Left lobe of liver (tissue), 2 donors: Measurements from ENCODE around the gene DHCR7. TPM values are rescaled to one million over a fixed set of nuclear protein-coding genes. Genes with fewer than 3 reads are reported as not detected.

Experiments used
- ATAC-seq: fragments of 200-7000 bp; cut with Tn5 transposase; one replicate; pipeline ENCODE4 v1.9.1; 2020; ENCODE audit warnings: mild to moderate bottlenecking, moderate library complexity
- DNase-seq: peaks from one replicate; pipeline ENCODE4 v3.0.0-alpha.2; 2020; ENCODE audit warnings: low spot score
- total RNA-seq: library from RNA; stranded (reverse); gene quantifications from one replicate; pipeline ENCODE4 v1.2.1, GENCODE V29; 2021
- donor health status: DM: no; HTN: no; CAD: no; lungs with moderate emphysema.
- donor health status: DM: no; HTN: yes; CAD: no.

DHCR7 gene
- total RNA-seq, 1 donor from 2014 or later = 136 TPM

- ATAC-seq (no peak), DNase-seq (no peak)
Observed at GRCh38 chr11:71478528-71478840, 30.3 kb upstream of the DHCR7 start.

GRCh38 chr11:71477641-71478527, 29.7 kb upstream of the DHCR7 start:
- ATAC-seq (no peak), DNase-seq (no peak)

- DNase-seq (no peak), ATAC-seq (no peak)
Observed at GRCh38 chr11:71476926-71477640, 28.9 kb upstream of the DHCR7 start.

GRCh38 chr11:71476031-71476430, 27.8 kb upstream of the DHCR7 start:
- DNase-seq (no peak), ATAC-seq (no peak)

- DNase-seq = no peak
- ATAC-seq = no peak
Observed at GRCh38 chr11:71474771-71475483, 26.7 kb upstream of the DHCR7 start.

- no peak for DNase-seq
Observed at GRCh38 chr11:71474141-71474770, 26.1 kb upstream of the DHCR7 start.

GRCh38 chr11:71473793-71474080, 25.5 kb upstream of the DHCR7 start:
- no peak for DNase-seq
- no peak for ATAC-seq

More at GRCh38 chr11:71474141-71474770, 26.1 kb upstream of the DHCR7 start:
- ATAC-seq = no peak

GRCh38 chr11:71472941-71473792, 25.0 kb upstream of the DHCR7 start:
- ATAC-seq (no peak), DNase-seq (no peak)

- ATAC-seq = no peak
- DNase-seq = no peak
Observed at GRCh38 chr11:71472357-71472885, 24.2 kb upstream of the DHCR7 start.

GRCh38 chr11:71470946-71471345, 22.8 kb upstream of the DHCR7 start:
- ATAC-seq (no peak), DNase-seq (no peak)

- DNase-seq = no peak
- ATAC-seq = no peak
Observed at GRCh38 chr11:71467164-71467563, 19.0 kb upstream of the DHCR7 start.

GRCh38 chr11:71466358-71466757, 18.2 kb upstream of the DHCR7 start:
- DNase-seq (no peak), ATAC-seq (no peak)

- no peak for DNase-seq
- ATAC-seq = no peak
Observed at GRCh38 chr11:71465054-71465453, 16.9 kb upstream of the DHCR7 start.

- ATAC-seq (no peak), DNase-seq (no peak)
Observed at GRCh38 chr11:71463331-71464211, 15.4 kb upstream of the DHCR7 start.

GRCh38 chr11:71462726-71463125, 14.5 kb upstream of the DHCR7 start:
- ATAC-seq (no peak), DNase-seq (no peak)

- ATAC-seq (no peak), DNase-seq (no peak)
Observed at GRCh38 chr11:71461696-71462095, 13.5 kb upstream of the DHCR7 start.

GRCh38 chr11:71459767-71460320, 11.7 kb upstream of the DHCR7 start:
- ATAC-seq = no peak
- no peak for DNase-seq

- ATAC-seq (no peak), DNase-seq (no peak)
Observed at GRCh38 chr11:71459076-71459766, 11.0 kb upstream of the DHCR7 start.
